BJ (cell line): Measurements from ENCODE around the gene ROPN1B. TPM values are rescaled to one million over a fixed set of nuclear protein-coding genes. Genes with fewer than 3 reads are reported as not detected.

Experiments
- CTCF ChIA-PET: fragments of 350-600 bp; formaldehyde crosslinking; extraction: SDS; loops from one replicate; lab custom pipeline; 2021; ENCODE audit warnings: antibody characterized with exemption, inconsistent platforms; lab: Yijun Ruan, JAX
- POLR2A ChIA-PET: fragments of 300-600 bp; sonication (Branson Sonifier 250); formaldehyde crosslinking; extraction: SDS; loops from one replicate; lab custom pipeline; 2021; ENCODE audit warnings: antibody characterized with exemption; lab: Charles Lee
- DNase-seq: peaks from one replicate; pipeline ENCODE4 v3.0.0-alpha.2; 2011; ENCODE audit warnings: low read depth
- H3K27me3 ChIP-seq: 2 replicates; pipeline ENCODE4 v1.6.0; 2011; ENCODE audit warnings: low read length; ENCODE audit not compliant: control insufficient read depth, insufficient read depth
- H3K36me3 ChIP-seq: 2 replicates; pipeline ENCODE4 v1.5.1; 2011; ENCODE audit warnings: low read length; ENCODE audit not compliant: control insufficient read depth, insufficient read depth
- H3K4me3 ChIP-seq: 2 replicates; pipeline ENCODE4 v1.5.1; 2011; ENCODE audit warnings: low read depth, mild to moderate bottlenecking, control low read depth, low read length
- CTCF ChIP-seq: IDR thresholded peaks from 2 replicates; pipeline ENCODE4 v1.5.1; 2011; ENCODE audit warnings: low read depth, mild to moderate bottlenecking, control low read depth, inconsistent platforms, low read length, moderate library complexity; ENCODE audit not compliant: insufficient read depth
- polyA plus RNA-seq: library from polyadenylated mRNA; depleted of rRNA; stranded (reverse); fragments of >200 nt; gene quantifications from 2 replicates; pipeline ENCODE4 v1.2.3, GENCODE V29; 2011

The ROPN1B gene
- polyA plus RNA-seq, 1 experiment: not detected

DNA sequence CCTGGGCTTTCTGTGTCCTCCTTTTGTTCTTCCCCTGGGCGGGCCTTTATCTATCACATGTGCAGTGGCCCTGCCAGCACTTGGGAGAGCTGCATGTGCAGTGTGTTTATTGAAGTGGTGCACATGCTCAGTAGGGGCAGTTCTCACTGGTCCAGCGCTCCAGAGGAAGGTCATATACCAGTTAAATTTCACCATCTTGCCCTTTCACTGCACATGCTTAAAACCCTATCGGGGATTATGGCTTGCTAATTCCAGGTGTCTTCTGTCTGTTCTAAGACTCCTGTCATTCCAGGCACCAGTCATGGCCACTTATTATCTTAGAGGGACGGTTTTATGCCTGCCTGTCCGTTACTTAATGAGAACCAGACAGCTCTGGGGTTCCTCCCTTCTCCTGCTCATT is 52.2 kb downstream of the ROPN1B start:
- DNase-seq: no peak
- ChIA-PET POLR2A (no interaction called here), CTCF (no interaction called here)
- no peak overlapping the region for H3K4me3 ChIP-seq
- TF ChIP-seq CTCF: no peak
- H3K27me3 ChIP-seq: no peaks in the 10 kb centered on the region
- peaks cover 1% of the 10 kb centered on the region for H3K36me3 ChIP-seq

- Histone ChIP-seq H3K4me3 (no peak overlapping the region), H3K36me3 (no peaks in the 10 kb centered on the region; the same call in 1 of the 2 replicates), H3K27me3 (no peaks in the 10 kb centered on the region)
- TF ChIP-seq CTCF: no peak
- no peak for DNase-seq
- CTCF ChIA-PET: no interaction called here
- POLR2A ChIA-PET: no interaction called here
These were observed 52.7 kb downstream of the ROPN1B start for GRCh38 chr3:126021702-126022101.

DNA sequence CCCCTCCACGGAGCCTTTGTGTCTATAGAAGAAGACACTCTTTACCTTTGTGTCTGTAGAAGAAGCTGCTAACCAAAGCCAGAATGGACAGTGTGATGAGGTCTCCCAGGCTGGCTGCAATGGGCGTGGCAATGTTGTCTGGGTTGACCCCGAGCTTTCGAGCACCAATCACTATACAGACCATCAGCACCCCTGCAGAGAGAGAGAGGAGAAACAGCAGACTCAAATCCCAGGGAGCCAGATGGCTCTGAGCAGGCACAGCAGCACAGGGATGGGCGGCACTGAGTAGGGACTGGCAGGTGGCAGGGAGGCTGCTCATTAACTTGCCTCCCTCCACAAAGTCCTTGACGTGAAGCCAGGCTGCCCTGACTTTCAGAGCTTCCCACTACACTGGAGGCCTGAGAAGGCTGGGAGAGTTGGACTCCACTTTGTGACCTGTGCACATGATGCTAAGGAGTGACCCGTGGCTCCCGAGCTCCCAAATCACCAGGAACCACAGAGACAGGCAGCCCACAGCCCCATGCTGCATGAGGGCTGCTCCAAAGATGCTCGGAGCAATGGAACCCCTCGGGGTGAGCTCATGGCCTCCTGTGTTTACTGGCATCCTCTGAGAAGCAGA is 53.9 kb downstream of the ROPN1B start:
- H3K4me3 ChIP-seq: no peak overlapping the region
- ChIA-PET POLR2A (no interaction called here), CTCF (no interaction called here)
- no peaks in the 10 kb centered on the region; the same call in 1 of the 2 replicates for H3K36me3 ChIP-seq
- no peak for DNase-seq
- no peak for TF ChIP-seq CTCF
- no peaks in the 10 kb centered on the region for H3K27me3 ChIP-seq

DNA sequence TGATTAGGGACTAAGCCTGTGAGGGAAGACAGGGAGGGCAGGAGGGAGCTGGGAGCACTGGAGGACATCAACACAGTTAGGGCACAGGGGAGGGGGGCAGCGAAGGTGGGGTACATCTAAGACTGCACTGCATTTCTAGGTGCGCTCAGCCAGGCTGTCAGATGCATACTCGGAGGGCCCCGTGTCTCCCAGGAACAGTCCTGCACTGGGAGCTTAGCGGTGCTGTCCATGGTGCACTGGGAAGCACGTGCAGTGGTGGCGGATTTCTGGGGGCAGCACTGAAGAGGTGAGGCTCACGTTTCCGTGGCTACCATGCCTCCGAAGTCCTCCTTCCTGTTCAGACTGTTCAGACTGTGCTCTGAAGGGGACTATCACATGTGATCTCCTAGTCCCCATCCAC is 54.4 kb downstream of the ROPN1B start:
- Histone ChIP-seq H3K4me3 (no peak overlapping the region), H3K36me3 (no peaks in the 10 kb centered on the region; the same call in 1 of the 2 replicates), H3K27me3 (no peaks in the 10 kb centered on the region)
- ChIA-PET POLR2A (no interaction called here), CTCF (no interaction called here)
- no peak for TF ChIP-seq CTCF
- DNase-seq: no peak

- no peak for TF ChIP-seq CTCF
- no peak for DNase-seq
- no peaks in the 10 kb centered on the region; the same call in 1 of the 2 replicates for H3K36me3 ChIP-seq
- H3K4me3 ChIP-seq: no peak overlapping the region
- ChIA-PET CTCF (no interaction called here), POLR2A (no interaction called here)
- no peaks in the 10 kb centered on the region for H3K27me3 ChIP-seq
These were observed 55.3 kb downstream of the ROPN1B start for GRCh38 chr3:126024049-126024854.
